Psoas muscle (tissue), 8 donors: Measurements from ENCODE around the gene NOC2L. TPM values are rescaled to one million over a fixed set of nuclear protein-coding genes. Genes with fewer than 3 reads are reported as not detected.
A peak's percentile ranks its signal among the peaks of the same experiment; 100 is the strongest.
"Not testable (repeated sequence)": the region's sequence is repeated elsewhere in the genome, so short reads cannot be mapped to it uniquely, and the experiment has no call there.

Experiments used
- ATAC-seq, 4 donors: fragments of 200-7000 bp; cut with Tn5 transposase; one replicate each; pipeline ENCODE4 v1.9.1; 2020; ENCODE audit warnings: moderate library complexity in 3 of 4, mild to moderate bottlenecking in 2 of 4
- DNase-seq, 2 donors: peaks; one replicate each; pipeline ENCODE4 v3.0.0-alpha.2; 2020
- H3K27ac ChIP-seq: fragments of 200-600 bp; one replicate; pipeline ENCODE4 v1.8.0; 2022
- H3K27me3 ChIP-seq, 3 donors: fragments of 200-600 bp in 1 of 3; one replicate each; pipeline versions ENCODE4 v1.6.1 to v1.8.0; 2013 to 2022; ENCODE audit warnings: low read length in 2 of 3, mild to moderate bottlenecking in 2 of 3, moderate library complexity in 1 of 3; ENCODE audit not compliant: insufficient read depth in 3 of 3
- H3K36me3 ChIP-seq, 2 donors: fragments of 200-600 bp in 1 of 2; one replicate each; pipeline versions ENCODE4 v1.6.1 to v1.8.0; 2013 to 2022; ENCODE audit warnings: low read depth in 1 of 2, mild to moderate bottlenecking in 1 of 2, moderate library complexity in 1 of 2; ENCODE audit not compliant: insufficient read depth in 1 of 2
- H3K4me1 ChIP-seq: fragments of 200-600 bp; one replicate; pipeline ENCODE4 v1.8.0; 2022
- H3K4me3 ChIP-seq: fragments of 200-600 bp; one replicate; pipeline ENCODE4 v1.8.0; 2022; ENCODE audit warnings: mild to moderate bottlenecking
- H3K9me3 ChIP-seq: fragments of 200-600 bp; one replicate; pipeline ENCODE4 v1.8.0; 2022
- CTCF ChIP-seq: fragments of 200-600 bp; IDR thresholded peaks from one replicate; pipeline ENCODE4 v1.8.0; 2022; ENCODE audit warnings: antibody characterized with exemption
- WGBS, 3 donors: extraction: QIAGEN DNeasy Blood & Tissue Kit; methylation state at CpG; one replicate each; pipeline versions ENCODE4 v1.1.6 to v1.1.7; 2013; 5-methylcytosine and 5-hydroxymethylcytosine counted together
- intact Hi-C, 2 donors: fragments of 100-400 bp; cut with DNase I; formaldehyde crosslinking; loops; one replicate each; pipeline versions ENCODE4 v1.11.0 to v1.14.2; 2022
- polyA plus RNA-seq, 3 donors: library from polyadenylated mRNA; stranded (reverse); fragments of 200-250 nt; gene quantifications; one replicate each; pipeline ENCODE4 v1.2.3, GENCODE V29; 2013
- total RNA-seq, 4 donors: library from RNA; stranded (reverse); fragmentation: NEBNext Ultra II Directional in 2 of 4; extraction: Animal tissue kit (Norgen Biotek cat#: 25700) in 2 of 4; gene quantifications; one replicate each; pipeline versions ENCODE4 v1.2.1 to v1.2.4, GENCODE V29; 2021 to 2023
- donor health status: healthy with polysubstance abuse.
- donor health status: DM: no; HTN: no; CAD: no; lungs with moderate emphysema.
- donor health status: Bipolar disorder and iron deficiency.
- donor health status: healthy.
- donor health status: DM: yes; HTN: yes; CAD: no.
- donor health status: DM: no; HTN: no; CAD: no.
- donor health status: DM: no; HTN: no; CAD: no.
- donor health status: DM: yes; HTN: yes; CAD: no.

Gene NOC2L
- total and polyA plus RNA-seq, 7 donors, result 61.4 to 106 (median 85.3) TPM

GRCh38 chr1:997993-998744 is 39.1 kb upstream of the NOC2L start:
- peak overlapping the region; percentile 81 for H3K4me3 ChIP-seq
- WGBS, 3 donors, result 53 to 64% (median 54%) methylated on average over 59 to 75 of the region's 75 CpGs
- no peak overlapping the region for H3K27ac ChIP-seq
- no peaks in the 10 kb centered on the region for H3K4me1 ChIP-seq
- H3K27me3 ChIP-seq, result peaks cover 0 to 10% (median 0%) of the 10 kb centered on the region in 3 donors
- no peaks in the 10 kb centered on the region for H3K9me3 ChIP-seq
- ATAC-seq, result no peak
- peak; percentile 12 to 50 for DNase-seq
- TF ChIP-seq CTCF, result no peak
- H3K36me3 ChIP-seq, result no peaks in the 10 kb centered on the region
- intact Hi-C loops, result loop anchor here in 1 of 2 donors (2.0 kb wide), 1 partner anchor 13 kb away; no protein-coding TSS in a partner anchor

- no peak overlapping the region for H3K4me3 ChIP-seq
These were observed 38.6 kb upstream of the NOC2L start for GRCh38 chr1:997713-997992.

GRCh38 chr1:996851-997712 is 38.0 kb upstream of the NOC2L start:
- Histone ChIP-seq H3K4me1 (no peaks in the 10 kb centered on the region), H3K27me3 (peaks cover 0 to 10% (median 0%) of the 10 kb centered on the region in 3 donors), H3K4me3 (no peak overlapping the region), H3K36me3 (no peaks in the 10 kb centered on the region), H3K9me3 (no peaks in the 10 kb centered on the region), H3K27ac (no peak overlapping the region)
- DNase-seq (peak in 1 of 2 donors; percentile 48), ATAC-seq (no peak)
- intact Hi-C loops, result no loop called here
- WGBS, 3 donors, result 71 to 75% (median 72%) methylated on average over 22 to 24 of the region's 24 CpGs
- TF ChIP-seq CTCF, result no peak

More at GRCh38 chr1:997713-997992, 38.6 kb upstream of the NOC2L start:
- no peak for TF ChIP-seq CTCF
- no peaks in the 10 kb centered on the region for H3K4me1 ChIP-seq
- H3K27ac ChIP-seq, result no peak overlapping the region
- H3K9me3 ChIP-seq, result no peaks in the 10 kb centered on the region
- WGBS, 3 donors, result 87% methylated on average over 3 of the region's 3 CpGs; no CpG with 5 or more reads in 1 of the 3 donors
- ATAC-seq (no peak), DNase-seq (peak; percentile 12 to 47)
- peaks cover 0 to 10% (median 0%) of the 10 kb centered on the region in 3 donors for H3K27me3 ChIP-seq
- no peaks in the 10 kb centered on the region for H3K36me3 ChIP-seq
- intact Hi-C loops, result no loop called here

GRCh38 chr1:995665-996633 is 36.9 kb upstream of the NOC2L start:
- Histone ChIP-seq H3K9me3 (no peaks in the 10 kb centered on the region), H3K27ac (no peak overlapping the region), H3K4me3 (no peak overlapping the region), H3K27me3 (peaks cover 0 to 10% (median 0%) of the 10 kb centered on the region in 3 donors), H3K4me1 (no peaks in the 10 kb centered on the region), H3K36me3 (no peaks in the 10 kb centered on the region)
- intact Hi-C loops, result no loop called here
- DNase-seq (peak; percentile 15 to 49), ATAC-seq (no peak)
- no peak for TF ChIP-seq CTCF
- 47 to 59% (median 56%) methylated on average over 24 to 30 of the region's 30 CpGs for WGBS, 3 donors

GRCh38 chr1:994546-994945 is 35.5 kb upstream of the NOC2L start:
- ATAC-seq, H3K27ac ChIP-seq, intact Hi-C loops, H3K27me3 ChIP-seq, H3K9me3 ChIP-seq, H3K36me3 ChIP-seq, H3K4me1 ChIP-seq, H3K4me3 ChIP-seq: not testable (repeated sequence)
- peak in 1 of 2 donors; percentile 12 for DNase-seq
- WGBS, 3 donors, result 81 to 86% (median 82%) methylated on average over 6 of the region's 6 CpGs
